ENCODE data around the gene TEX2. TPM values are rescaled to one million over a fixed set of nuclear protein-coding genes. Genes with fewer than 3 reads are reported as not detected.

Gene TEX2
- total and polyA plus RNA-seq, 2 of the 13 experiments (the other 11 are each of a cell fraction or from before 2014, with no cell fraction given): 21.4 to 37.7 TPM

DNA sequence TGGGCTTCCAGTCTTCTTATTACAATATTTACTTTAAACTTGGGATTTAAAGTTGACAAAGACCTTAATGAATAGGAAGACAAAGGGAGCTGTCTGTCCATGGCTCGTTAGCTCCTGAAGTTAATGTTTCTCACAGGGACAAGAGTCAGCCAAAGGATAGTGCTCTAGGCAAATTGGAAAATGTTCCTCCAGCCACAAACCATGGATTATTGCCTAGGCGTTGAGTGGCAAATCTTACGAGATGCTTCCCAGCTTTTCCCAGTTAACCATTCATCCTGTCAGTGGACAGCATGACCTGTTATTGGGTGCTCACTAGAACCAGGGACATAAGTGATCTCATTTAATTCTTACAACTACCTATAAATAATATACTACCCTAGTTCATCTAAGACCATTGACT lies 3.6 kb downstream of the TEX2 start:
- DNase-seq (ENCODE audit: low spot score) (no peak), FAIRE-seq (no peak), ATAC-seq (no peak)
- Histone ChIP-seq H4K20me1 (ENCODE audit: insufficient read depth, low read length) (no peaks in the 10 kb centered on the region; the same call in 1 of the 2 replicates), H3K27ac (ENCODE audit: extremely low read length, insufficient read depth, low read length) (no peak overlapping the region), H3K79me2 (ENCODE audit: insufficient read depth, low read length) (peaks cover 74% of the 10 kb centered on the region), H3K27me3 (ENCODE audit: control insufficient read depth in 1 of 2, insufficient read depth in 2 of 2, low read length in 2 of 2) (no peaks in the 10 kb centered on the region; a peak in 1 of 5 replicates), H3K9ac (ENCODE audit: insufficient read depth, low read depth, low read length) (no peak overlapping the region), H3K4me2 (ENCODE audit: low read depth, low read length) (no peak overlapping the region), H3K4me3 (replicated peaks in 1 of 3; ENCODE audit: insufficient read depth in 1 of 3, low read depth in 2 of 3, low read length in 3 of 3) (no peak overlapping the region), H2AFZ (ENCODE audit: low read length) (no peak overlapping the region), H3K9me3 (ENCODE audit: low read length) (no peaks in the 10 kb centered on the region), H3K4me1 (ENCODE audit: insufficient read depth, low read length) (peaks cover 75% of the 10 kb centered on the region), H3K36me3 (replicated peaks in 1 of 2; ENCODE audit: control insufficient read depth in 1 of 2, insufficient read depth in 2 of 2, low read length in 2 of 2) (no peaks in the 10 kb centered on the region)
- WGBS (ENCODE audit: low lambda C conversion rate): 92% methylated on average over 3 of the region's 3 CpGs
- POLR2A ChIA-PET: interaction anchor here (0.9 to 1.7 kb wide), 3 partner anchors 43 to 114 kb away, joined by 3 to 6 read pairs (median 3); no protein-coding TSS in a partner anchor
- CTCF ChIA-PET (ENCODE audit: low intra/inter-chr PET ratio, low total read pairs): no interaction called here
- BruUV-seq (replicated peaks): no TSS peak
- intact Hi-C loops (cut with micrococcal nuclease; ENCODE audit: unreplicated experiment) (no loop called here), in situ Hi-C loops (cut with HindIII; ENCODE audit: extremely low pct_ligation_motif_present, low pct_unique_long_range_greater_than_20kb) (no loop called here)
- TF ChIP-seq IRX3 (CRISPR knock-in tag; IDR thresholded peaks at IDR 0.05; ENCODE audit: borderline replicate concordance, low read depth) (no peak), ONECUT2 (CRISPR knock-in tag; IDR thresholded peaks at IDR 0.05) (no peak), ISX (CRISPR knock-in tag; conservative IDR thresholded peaks at IDR 0.05) (no peak), FOSL1 (CRISPR knock-in tag; IDR thresholded peaks at IDR 0.05; ENCODE audit: borderline replicate concordance) (no peak), CHD4 (IDR thresholded peaks at IDR 0.05; ENCODE audit: borderline replicate concordance, low read length) (no peak)

DNA sequence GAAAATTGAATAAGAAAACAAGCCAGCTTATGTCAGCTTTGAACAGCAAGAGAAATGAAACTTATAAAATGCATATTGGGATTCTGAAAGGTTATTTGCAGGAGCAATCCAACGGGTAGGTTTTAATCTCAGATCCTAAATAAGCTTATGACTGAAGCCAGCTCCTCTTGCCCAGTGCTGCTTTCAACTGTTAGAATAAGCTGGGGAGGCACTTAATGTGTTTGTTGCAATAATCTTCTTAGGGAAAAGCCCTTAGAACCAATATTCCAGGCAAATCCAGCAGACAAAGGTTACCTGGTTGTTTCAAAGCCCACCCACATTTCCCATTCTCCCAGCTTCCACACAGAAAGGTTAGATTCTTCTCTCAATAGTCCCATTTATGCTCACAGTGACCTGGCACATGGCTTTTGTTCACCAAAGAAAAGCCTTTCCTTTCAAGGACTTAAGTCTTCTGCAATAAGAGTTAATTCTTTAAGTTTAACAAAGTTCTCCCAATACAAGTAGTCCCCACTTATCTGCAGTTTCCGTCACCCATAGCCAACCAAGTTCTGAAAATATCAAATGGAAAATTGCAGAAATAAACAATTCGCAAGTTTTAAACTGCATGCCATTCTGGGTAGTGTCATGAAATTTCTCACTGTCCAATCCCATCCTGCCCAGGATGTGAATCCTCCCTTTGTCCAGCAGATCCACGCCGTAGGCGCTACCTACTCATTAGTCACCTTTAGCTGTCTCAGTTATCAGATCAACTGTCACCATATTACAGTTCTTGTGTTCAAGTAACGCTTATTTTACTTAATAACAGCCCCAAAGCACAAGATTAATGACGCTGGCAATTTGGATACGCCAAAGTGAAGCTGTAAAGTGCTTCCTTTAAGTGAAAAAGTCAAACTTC lies 5.9 kb downstream of the TEX2 start:
- Histone ChIP-seq H3K4me1 (ENCODE audit: insufficient read depth, low read length) (peaks cover 64% of the 10 kb centered on the region), H3K9ac (ENCODE audit: insufficient read depth, low read depth, low read length) (no peak overlapping the region), H3K4me3 (replicated peaks in 1 of 3; ENCODE audit: insufficient read depth in 1 of 3, low read depth in 2 of 3, low read length in 3 of 3) (no peak overlapping the region), H3K9me3 (ENCODE audit: low read length) (no peaks in the 10 kb centered on the region), H3K27me3 (ENCODE audit: control insufficient read depth in 1 of 2, insufficient read depth in 2 of 2, low read length in 2 of 2) (no peaks in the 10 kb centered on the region), H3K36me3 (replicated peaks in 1 of 2; ENCODE audit: control insufficient read depth in 1 of 2, insufficient read depth in 2 of 2, low read length in 2 of 2) (no peaks in the 10 kb centered on the region), H3K79me2 (ENCODE audit: insufficient read depth, low read length) (peaks cover 91% of the 10 kb centered on the region), H3K4me2 (ENCODE audit: low read depth, low read length) (no peak overlapping the region), H3K27ac (ENCODE audit: extremely low read length, insufficient read depth, low read length) (no peak overlapping the region), H2AFZ (ENCODE audit: low read length) (no peak overlapping the region), H4K20me1 (ENCODE audit: insufficient read depth, low read length) (no peaks in the 10 kb centered on the region; the same call in 1 of the 2 replicates)
- in situ Hi-C loops (cut with HindIII; ENCODE audit: extremely low pct_ligation_motif_present, low pct_unique_long_range_greater_than_20kb): no loop called here
- ATAC-seq (no peak), DNase-seq (ENCODE audit: low spot score) (no peak), FAIRE-seq (no peak)
- TF ChIP-seq NFE2L2 (IDR thresholded peaks at IDR 0.05; ENCODE audit: low read length) (no peak), PAWR (CRISPR knock-in tag; IDR thresholded peaks at IDR 0.05; ENCODE audit: borderline replicate concordance) (no peak), ZNF550 (CRISPR knock-in tag; IDR thresholded peaks at IDR 0.05; ENCODE audit: borderline replicate concordance) (no peak)
- TF ChIP-seq, protein P1, sequence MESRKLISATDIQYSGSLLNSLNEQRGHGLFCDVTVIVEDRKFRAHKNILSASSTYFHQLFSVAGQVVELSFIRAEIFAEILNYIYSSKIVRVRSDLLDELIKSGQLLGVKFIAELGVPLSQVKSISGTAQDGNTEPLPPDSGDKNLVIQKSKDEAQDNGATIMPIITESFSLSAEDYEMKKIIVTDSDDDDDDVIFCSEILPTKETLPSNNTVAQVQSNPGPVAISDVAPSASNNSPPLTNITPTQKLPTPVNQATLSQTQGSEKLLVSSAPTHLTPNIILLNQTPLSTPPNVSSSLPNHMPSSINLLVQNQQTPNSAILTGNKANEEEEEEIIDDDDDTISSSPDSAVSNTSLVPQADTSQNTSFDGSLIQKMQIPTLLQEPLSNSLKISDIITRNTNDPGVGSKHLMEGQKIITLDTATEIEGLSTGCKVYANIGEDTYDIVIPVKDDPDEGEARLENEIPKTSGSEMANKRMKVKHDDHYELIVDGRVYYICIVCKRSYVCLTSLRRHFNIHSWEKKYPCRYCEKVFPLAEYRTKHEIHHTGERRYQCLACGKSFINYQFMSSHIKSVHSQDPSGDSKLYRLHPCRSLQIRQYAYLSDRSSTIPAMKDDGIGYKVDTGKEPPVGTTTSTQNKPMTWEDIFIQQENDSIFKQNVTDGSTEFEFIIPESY (CRISPR knock-in tag; IDR thresholded peaks at IDR 0.05): peak; percentile 86
- ChIA-PET CTCF (ENCODE audit: low intra/inter-chr PET ratio, low total read pairs) (no interaction called here), POLR2A (interaction anchor here (5.3 kb wide), 1 partner anchor 111 kb away, joined by 20 read pairs; no protein-coding TSS in a partner anchor)
- 88% methylated on average over 9 of the region's 9 CpGs for WGBS (ENCODE audit: low lambda C conversion rate)
- BruUV-seq (replicated peaks): no TSS peak
- intact Hi-C loops (cut with micrococcal nuclease; ENCODE audit: unreplicated experiment): no loop called here

All from HepG2 (cell line).